Osteocyte (in vitro differentiated cells): ENCODE measurements around the gene PAPSS2. TPM values are rescaled to one million over a fixed set of nuclear protein-coding genes. Genes with fewer than 3 reads are reported as not detected.
A peak's percentile ranks its signal among the peaks of the same experiment; 100 is the strongest.

ENCODE experiments used
- DNase-seq: peaks from one replicate; pipeline ENCODE4 v3.0.0; 2021; ENCODE audit warnings: mixed read lengths; ENCODE audit not compliant: unreplicated experiment; ENCODE audit errors: extremely low spot score
- H3K27ac Mint-ChIP-seq: one replicate; pipeline ENCODE4 v1.8.0; 2021; ENCODE audit warnings: mild to moderate bottlenecking, mixed read lengths; ENCODE audit not compliant: unreplicated experiment
- H3K27me3 Mint-ChIP-seq: one replicate; pipeline ENCODE4 v1.8.0; 2021; ENCODE audit warnings: mixed read lengths; ENCODE audit not compliant: unreplicated experiment
- H3K36me3 Mint-ChIP-seq: one replicate; pipeline ENCODE4 v1.8.0; 2021; ENCODE audit warnings: mixed read lengths; ENCODE audit not compliant: unreplicated experiment
- H3K4me1 Mint-ChIP-seq: one replicate; pipeline ENCODE4 v1.8.0; 2021; ENCODE audit warnings: mixed read lengths; ENCODE audit not compliant: unreplicated experiment
- H3K4me3 Mint-ChIP-seq: one replicate; pipeline ENCODE4 v1.8.0; 2021; ENCODE audit warnings: mild to moderate bottlenecking, moderate library complexity, mixed read lengths; ENCODE audit not compliant: unreplicated experiment
- H3K9me3 Mint-ChIP-seq: one replicate; pipeline ENCODE4 v1.8.0; 2021; ENCODE audit warnings: mixed read lengths; ENCODE audit not compliant: unreplicated experiment
- total RNA-seq: library from RNA; stranded (reverse); gene quantifications from 2 replicates; pipeline ENCODE4 v1.2.1, GENCODE V29; 2021
- TF ChIP-seq, protein P1 (sequence below): fragments of 200-600 bp; sonication (generic); IDR thresholded peaks from 2 replicates; pipeline ENCODE4 v1.5.0; 2021; ENCODE audit warnings: antibody characterized with exemption, mild to moderate bottlenecking, moderate library complexity

PAPSS2 gene
- total RNA-seq, 1 donor from 2014 or later, result 18.5 TPM

DNA sequence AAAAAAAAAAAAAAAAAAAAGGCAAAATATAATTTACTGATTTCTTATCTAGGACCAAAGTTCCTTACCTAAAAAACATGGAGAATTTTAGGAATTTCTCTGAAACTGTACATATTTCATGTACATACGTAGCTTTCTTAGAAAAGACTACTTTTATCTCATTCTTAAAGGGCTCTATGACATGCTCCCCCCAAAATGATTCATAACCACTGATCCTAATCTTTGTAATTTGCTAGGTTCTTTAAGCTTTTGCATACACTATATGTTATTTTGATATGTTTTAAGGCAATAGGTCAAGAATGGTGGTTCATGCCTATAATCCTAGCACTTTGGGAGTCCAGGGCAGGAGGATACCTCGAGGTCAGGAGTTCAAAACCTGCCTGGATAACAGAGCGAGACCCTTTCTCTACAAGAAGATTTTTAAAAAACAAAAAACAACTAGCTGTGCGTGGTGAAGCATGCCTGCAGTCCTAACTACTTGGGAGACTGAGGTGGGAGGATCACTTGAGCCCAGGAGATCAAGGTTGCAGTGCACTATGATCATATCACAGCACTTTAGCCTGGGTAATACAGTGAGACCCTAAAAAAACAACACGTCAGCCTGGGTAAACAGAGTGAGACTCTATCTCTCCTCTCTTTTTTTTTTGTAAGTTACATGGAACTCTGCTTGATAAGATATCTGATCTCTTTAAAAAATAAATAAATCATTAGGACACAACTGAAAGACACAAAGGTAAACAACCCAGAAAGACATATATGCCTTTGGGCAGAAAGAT lies 103.6 kb downstream of the PAPSS2 start:
- TF ChIP-seq, protein P1, sequence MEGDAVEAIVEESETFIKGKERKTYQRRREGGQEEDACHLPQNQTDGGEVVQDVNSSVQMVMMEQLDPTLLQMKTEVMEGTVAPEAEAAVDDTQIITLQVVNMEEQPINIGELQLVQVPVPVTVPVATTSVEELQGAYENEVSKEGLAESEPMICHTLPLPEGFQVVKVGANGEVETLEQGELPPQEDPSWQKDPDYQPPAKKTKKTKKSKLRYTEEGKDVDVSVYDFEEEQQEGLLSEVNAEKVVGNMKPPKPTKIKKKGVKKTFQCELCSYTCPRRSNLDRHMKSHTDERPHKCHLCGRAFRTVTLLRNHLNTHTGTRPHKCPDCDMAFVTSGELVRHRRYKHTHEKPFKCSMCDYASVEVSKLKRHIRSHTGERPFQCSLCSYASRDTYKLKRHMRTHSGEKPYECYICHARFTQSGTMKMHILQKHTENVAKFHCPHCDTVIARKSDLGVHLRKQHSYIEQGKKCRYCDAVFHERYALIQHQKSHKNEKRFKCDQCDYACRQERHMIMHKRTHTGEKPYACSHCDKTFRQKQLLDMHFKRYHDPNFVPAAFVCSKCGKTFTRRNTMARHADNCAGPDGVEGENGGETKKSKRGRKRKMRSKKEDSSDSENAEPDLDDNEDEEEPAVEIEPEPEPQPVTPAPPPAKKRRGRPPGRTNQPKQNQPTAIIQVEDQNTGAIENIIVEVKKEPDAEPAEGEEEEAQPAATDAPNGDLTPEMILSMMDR, result no peak
- Mint-ChIP-seq H3K36me3 (peaks cover 31% of the 10 kb centered on the region), H3K9me3 (no peaks in the 10 kb centered on the region), H3K27me3 (no peaks in the 10 kb centered on the region), H3K27ac (no peak overlapping the region), H3K4me1 (peaks cover 23% of the 10 kb centered on the region), H3K4me3 (no peak overlapping the region)
- no peak for DNase-seq

- H3K27me3 Mint-ChIP-seq, result no peaks in the 10 kb centered on the region
- no peak overlapping the region for H3K27ac Mint-ChIP-seq
- peaks cover 31% of the 10 kb centered on the region for H3K36me3 Mint-ChIP-seq
- peaks cover 27% of the 10 kb centered on the region for H3K4me1 Mint-ChIP-seq
- H3K4me3 Mint-ChIP-seq, result no peak overlapping the region
- no peak for DNase-seq
- TF ChIP-seq, protein P1, result no peak
- H3K9me3 Mint-ChIP-seq, result no peaks in the 10 kb centered on the region
Observed at GRCh38 chr10:87764072-87764934, 104.6 kb downstream of the PAPSS2 start.

DNA sequence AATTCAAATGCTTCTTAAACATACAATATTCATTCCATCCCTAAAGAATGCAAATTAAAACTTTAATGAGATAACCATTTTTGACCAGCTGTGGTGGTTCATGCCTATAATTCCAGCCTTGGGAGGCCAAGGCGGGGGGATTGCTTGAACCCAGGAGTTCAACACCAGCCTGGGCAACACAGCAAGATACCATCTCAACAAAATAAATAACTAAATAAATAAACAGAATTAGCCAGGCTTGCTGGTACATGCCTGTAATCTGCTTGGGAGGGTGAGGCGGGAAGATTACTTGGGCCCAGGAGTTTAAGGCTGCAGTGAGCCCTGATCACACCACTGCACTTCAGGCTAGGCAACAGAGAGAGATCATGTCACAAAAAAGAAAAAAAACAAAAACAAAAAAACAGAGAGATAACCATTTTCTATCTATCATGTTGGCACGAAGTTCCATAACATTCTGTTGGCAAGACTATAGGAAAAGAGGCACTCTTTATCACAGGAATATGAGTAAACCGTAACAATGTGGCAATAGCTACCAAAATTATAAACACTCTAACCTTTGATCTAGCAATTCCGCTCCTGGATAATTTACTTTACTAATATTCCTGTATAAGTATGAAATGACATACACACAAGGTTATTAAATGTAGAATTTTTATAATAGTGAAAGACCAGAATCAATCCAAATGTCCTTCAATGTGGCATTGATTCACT lies 106.1 kb downstream of the PAPSS2 start:
- no peak for DNase-seq
- Mint-ChIP-seq H3K4me3 (no peak overlapping the region), H3K27me3 (no peaks in the 10 kb centered on the region), H3K4me1 (peaks cover 28% of the 10 kb centered on the region), H3K36me3 (peaks cover 33% of the 10 kb centered on the region), H3K9me3 (no peaks in the 10 kb centered on the region), H3K27ac (no peak overlapping the region)
- TF ChIP-seq, protein P1, result no peak

- H3K4me3 Mint-ChIP-seq, result peak overlapping the region; percentile 47
Observed at GRCh38 chr10:87767253-87767652, 107.6 kb downstream of the PAPSS2 start.

More at GRCh38 chr10:87767253-87767652, 107.6 kb downstream of the PAPSS2 start:
- Mint-ChIP-seq H3K27ac (peak overlapping the region; percentile 92), H3K4me1 (peaks cover 24% of the 10 kb centered on the region), H3K27me3 (no peaks in the 10 kb centered on the region), H3K9me3 (no peaks in the 10 kb centered on the region), H3K36me3 (peaks cover 33% of the 10 kb centered on the region)
- TF ChIP-seq, protein P1, result no peak
- DNase-seq, result no peak
